Anterior cingulate cortex (tissue), 58 donors: ENCODE data around the gene MKRN3.
"Not testable (repeated sequence)": the region's sequence is repeated elsewhere in the genome, so short reads cannot be mapped to it uniquely, and the experiment has no call there.

Source experiments
- DNase-seq, 58 donors: peaks; one replicate each; lab custom pipeline; 2025; lab: John Stamatoyannopoulos, UW

Gene MKRN3

DNA sequence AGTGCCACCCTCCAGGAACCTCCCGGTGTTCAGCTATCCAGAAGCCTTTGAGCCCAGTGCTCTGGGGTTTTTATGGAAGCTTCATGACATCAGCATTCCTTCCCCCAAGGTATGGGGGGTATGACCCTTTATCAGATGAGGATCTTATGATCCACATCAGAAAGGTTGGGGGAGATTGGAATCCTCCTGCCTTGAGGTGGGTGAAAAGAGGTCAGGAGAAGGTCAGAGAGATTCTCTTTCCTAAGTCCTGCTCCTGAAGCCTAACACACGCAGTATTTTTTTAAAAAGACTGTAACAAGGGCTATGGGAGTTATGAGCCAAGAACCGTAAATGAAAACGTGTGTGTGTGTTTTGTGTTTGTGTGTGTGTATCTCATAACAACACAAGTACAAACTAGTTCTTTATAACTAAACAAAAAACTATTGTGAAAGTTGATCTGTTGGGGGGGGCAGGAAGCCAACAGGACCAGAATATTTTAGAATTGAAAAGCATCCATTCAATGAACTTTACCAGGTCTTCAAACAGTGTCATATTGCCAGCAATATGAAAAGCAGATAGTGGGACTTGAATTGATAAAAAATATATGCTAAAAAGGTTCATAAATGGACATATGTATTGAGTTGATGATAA is 13.2 kb downstream of the MKRN3 start:
- no peak for DNase-seq

DNA sequence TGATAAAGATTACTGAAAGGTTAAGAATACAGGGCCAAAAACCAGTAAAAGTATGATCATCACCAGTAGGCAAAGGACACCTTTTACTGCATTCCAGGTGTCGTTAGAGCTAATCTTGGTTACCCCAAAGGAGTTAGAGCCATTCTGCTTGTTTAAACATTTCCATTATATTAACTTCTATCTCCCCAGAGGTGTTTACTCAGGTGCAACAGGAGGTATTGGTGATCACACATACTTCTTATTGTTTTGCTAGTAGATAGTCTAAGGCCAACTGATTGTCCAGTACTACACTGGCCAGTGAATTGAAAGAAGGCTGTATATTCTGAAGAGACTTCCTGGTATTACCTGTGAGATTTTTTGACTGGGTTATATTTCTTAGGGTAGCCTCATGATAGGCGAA is 22.8 kb downstream of the MKRN3 start:
- no peak for DNase-seq

DNA sequence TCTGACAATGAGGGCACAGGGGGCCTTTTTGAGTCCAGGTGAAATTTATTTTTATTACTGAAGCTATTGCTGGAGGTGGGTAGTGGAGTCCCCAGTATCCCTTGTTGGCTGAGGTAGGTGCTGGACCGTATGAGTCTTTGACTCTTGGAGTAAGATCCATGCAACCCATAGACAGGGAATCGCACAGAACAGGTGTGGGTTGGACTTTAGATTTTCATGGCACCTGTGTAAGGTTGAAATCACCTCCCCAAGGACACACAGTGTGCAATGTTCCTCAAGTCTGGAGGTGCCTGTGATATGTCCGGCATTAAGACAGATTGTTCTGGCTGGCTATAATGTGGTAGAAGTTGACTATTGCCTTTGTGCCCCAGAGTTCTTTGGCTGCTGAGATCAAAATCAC is 23.5 kb downstream of the MKRN3 start:
- DNase-seq = no peak

DNA sequence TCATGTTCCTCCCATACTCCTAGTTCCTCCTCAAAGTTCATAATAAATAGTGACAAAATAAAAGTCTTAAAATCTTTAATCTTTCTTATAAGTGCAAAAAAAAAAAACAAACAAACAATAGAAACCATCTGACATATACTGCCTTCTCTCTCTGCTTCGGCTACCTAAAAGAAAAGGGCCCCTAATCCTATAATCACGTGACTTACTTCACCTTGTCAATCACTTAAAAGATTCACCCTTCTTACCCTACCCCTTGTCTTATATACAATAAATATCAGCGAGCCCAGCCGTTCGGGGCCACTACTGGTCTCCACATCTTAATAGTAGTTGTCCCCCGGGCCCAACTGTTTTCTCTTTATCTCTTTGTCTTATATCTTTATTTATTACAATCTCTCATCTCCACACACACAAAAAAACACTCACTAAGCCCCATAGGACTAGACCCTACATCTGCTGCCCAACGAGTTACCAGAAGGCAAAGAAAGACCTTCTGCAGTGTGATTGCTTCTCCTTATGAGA is 28.8 kb downstream of the MKRN3 start:
- no peak for DNase-seq

DNA sequence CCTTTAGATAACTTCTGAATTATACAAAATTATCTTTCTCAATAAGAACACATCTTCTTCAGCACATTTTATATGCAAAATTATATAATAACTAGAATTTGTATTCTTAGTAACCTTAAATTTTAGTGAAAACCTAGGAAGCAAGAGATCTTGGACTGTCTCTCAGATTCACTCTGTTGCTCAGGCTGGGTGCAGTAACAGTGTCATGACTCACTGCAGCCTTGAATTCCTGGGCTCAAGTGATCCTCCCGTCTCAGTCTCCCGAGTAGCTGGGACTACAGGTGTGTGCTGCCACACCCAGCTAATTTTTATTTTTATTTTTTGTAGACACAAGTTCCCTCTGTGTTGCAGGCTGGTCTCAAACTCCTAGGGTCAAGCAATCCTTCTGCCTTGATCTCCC is 29.9 kb downstream of the MKRN3 start:
- DNase-seq = no peak

DNA sequence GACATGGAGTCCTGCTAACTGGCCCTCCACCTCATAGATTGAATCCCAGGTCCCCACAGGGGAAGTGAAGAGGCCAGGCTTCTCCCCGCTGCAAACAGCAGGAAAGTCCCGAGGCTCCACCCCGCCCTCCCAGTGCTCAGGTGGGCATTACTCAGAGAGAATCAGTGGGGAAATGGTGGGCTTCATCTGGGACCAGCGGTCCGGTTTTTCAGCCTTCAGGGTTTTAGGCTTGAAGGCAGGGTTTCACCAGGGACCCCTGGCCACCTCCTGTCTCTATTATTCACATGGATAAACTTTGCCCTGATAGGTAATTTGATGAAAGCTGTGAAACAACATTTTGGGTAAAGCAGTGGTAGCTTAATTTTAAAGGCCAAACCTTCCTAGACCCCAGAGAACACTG is 31.3 kb downstream of the MKRN3 start:
- DNase-seq = no peak

DNA sequence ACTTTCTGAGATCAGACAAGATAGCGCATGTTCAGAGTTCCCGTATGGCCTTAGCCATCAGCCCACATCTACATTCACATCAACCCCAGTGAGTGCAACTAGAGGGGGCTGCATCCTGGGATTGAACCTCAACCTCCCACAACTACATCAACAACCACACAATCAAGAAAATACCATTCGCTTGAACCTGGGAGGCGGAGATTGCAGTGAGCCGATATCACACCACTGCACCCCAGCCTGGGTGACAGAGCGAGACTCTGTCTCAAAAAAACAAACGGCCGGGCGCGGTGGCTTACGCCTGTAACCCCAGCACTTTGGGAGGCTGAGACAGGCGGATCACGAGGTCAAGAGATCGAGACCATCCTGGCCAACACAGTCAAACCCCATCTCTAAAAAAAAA is 31.8 kb downstream of the MKRN3 start:
- not testable (repeated sequence) for DNase-seq

DNA sequence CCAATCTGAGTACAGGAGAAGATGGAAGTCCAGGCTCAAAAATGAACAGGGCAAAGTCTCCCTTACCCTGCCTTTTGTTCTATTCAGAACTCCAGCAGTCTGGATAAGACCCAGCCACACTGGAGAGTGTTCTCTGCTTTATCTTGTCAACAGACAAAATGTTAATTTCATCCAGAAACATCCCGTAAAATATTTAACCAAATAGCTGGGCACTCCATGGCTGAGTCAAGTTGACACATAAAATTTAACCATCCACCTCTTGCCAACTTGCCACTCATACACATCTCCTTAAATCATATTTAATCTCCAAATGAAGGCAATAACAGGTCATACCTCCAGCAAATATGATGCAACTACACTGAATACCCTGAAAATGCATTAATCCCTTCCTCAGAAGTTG is 33.6 kb downstream of the MKRN3 start:
- DNase-seq = no peak

DNA sequence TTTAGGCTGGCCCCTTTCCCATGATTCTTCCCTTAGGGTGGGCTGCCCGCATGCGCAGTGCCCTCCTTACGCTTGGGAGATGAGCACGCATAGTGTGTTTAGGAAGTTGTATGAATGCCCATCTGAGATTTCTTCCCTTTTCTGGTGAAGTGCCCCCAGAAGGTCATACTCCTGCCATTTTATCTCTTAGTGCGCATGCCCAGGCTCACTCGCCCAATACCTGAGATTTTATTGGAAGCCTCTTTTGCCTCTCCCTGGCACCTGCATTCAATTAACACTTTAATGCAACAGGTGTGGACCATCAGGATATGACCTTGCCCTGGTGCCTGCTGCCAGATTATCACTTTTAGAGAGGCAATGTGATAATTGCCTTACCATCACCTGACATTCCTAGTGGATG is 36.6 kb downstream of the MKRN3 start:
- no peak for DNase-seq

DNA sequence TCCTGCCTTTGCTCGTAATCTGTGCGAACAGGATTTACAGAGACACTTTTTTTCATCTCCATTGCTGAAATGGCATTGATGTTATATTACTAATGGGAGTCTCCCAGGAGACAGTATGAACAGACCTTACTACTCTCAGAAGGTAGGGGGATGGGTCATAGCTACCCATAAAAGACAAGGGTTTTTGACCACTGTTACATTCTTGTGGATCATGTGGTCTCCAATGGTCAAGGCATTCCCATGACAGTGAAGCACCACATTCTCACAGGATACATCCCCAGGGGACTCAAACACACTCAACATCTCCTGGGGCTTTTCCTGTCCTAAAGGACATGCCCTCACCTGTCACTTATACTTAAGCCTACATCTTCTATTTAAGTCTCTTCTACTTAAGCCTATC is 40.8 kb downstream of the MKRN3 start:
- no peak for DNase-seq

DNA sequence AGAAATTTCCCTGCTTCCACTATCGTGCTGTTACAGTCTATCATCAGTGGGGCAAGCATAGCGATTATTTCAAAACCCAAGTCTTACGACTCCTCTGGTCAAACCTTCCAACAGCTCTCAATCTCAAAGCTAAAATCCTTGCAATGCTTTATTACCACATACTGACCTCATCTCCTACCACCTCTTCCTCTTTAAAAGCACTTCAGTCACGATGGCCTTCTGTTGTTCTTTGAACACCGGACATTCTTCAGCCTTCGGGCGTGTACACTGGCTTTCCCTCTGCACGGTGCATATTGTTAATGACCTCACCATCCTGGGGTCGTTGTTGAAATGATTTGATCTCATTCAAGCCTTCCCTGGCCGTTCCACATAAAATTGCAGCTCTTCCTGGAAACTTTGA is 51.1 kb downstream of the MKRN3 start:
- DNase-seq = no peak
